GM12878 (cell line): ENCODE measurements around the gene IL17RB. TPM values are rescaled to one million over a fixed set of nuclear protein-coding genes. Genes with fewer than 3 reads are reported as not detected.

Source experiments
- CHD2 ChIP-seq: IDR thresholded peaks from 2 replicates; pipeline ENCODE4 v1.6.1; 2011; ENCODE audit warnings: low read depth, low read length, improper control_type of control experiment, borderline replicate concordance
- E4F1 ChIP-seq: fragments of 450-650 bp; IDR thresholded peaks from 2 replicates; pipeline ENCODE4 v1.6.1; 2018; ENCODE audit warnings: borderline replicate concordance, mild to moderate bottlenecking; ENCODE audit not compliant: partially characterized antibody
- ESRRA ChIP-seq: IDR thresholded peaks from 2 replicates; pipeline ENCODE4 v1.6.1; 2012; ENCODE audit warnings: mild to moderate bottlenecking, low read length, improper control_type of control experiment
- ETV6 ChIP-seq, 2 experiments: fragments of 450-650 bp in 1 of 2; IDR thresholded peaks in 1 of 2; conservative IDR thresholded peaks in 1 of 2; 2 replicates each; pipeline ENCODE4 v1.6.1; 2014; ENCODE audit warnings: antibody characterized with exemption in 1 of 2, borderline replicate concordance in 1 of 2, low read depth in 1 of 2, mild to moderate bottlenecking in 1 of 2, moderate library complexity in 1 of 2
- GABPA ChIP-seq: IDR thresholded peaks from 2 replicates; pipeline ENCODE4 v1.6.1; 2014; ENCODE audit warnings: antibody characterized with exemption, low read depth, mild to moderate bottlenecking, inconsistent platforms
- JUND ChIP-seq: IDR thresholded peaks from 2 replicates; pipeline ENCODE4 v1.6.1; 2012; ENCODE audit warnings: low read depth, mild to moderate bottlenecking, low read length, improper control_type of control experiment, moderate library complexity
- NFXL1 ChIP-seq: fragments of 450-650 bp; IDR thresholded peaks from 2 replicates; pipeline ENCODE4 v1.6.1; 2017; ENCODE audit warnings: antibody characterized with exemption, mild to moderate bottlenecking, borderline replicate concordance
- NRF1 ChIP-seq: conservative IDR thresholded peaks from 2 replicates; pipeline ENCODE4 v1.6.1; 2011; ENCODE audit warnings: mild to moderate bottlenecking, low read depth, low read length, improper control_type of control experiment
- RELB ChIP-seq: fragments of 450-650 bp; IDR thresholded peaks from 2 replicates; pipeline ENCODE4 v1.6.1; 2017; ENCODE audit warnings: low read depth, mild to moderate bottlenecking, moderate library complexity
- RUNX3 ChIP-seq: IDR thresholded peaks from 2 replicates; pipeline ENCODE4 v1.6.1; 2012; ENCODE audit warnings: low read length, inconsistent platforms
- SIN3A ChIP-seq: IDR thresholded peaks from 2 replicates; pipeline ENCODE4 v1.6.1; 2012; ENCODE audit warnings: low read depth, low read length, improper control_type of control experiment
- ZBTB11 ChIP-seq: fragments of 450-650 bp; formaldehyde crosslinking; IDR thresholded peaks from 2 replicates; pipeline ENCODE4 v1.5.0; 2022; ENCODE audit warnings: mild to moderate bottlenecking, missing genetic modification characterization
- ZNF384 ChIP-seq: IDR thresholded peaks from 2 replicates; pipeline ENCODE4 v1.6.1; 2012; ENCODE audit warnings: low read depth, mild to moderate bottlenecking, low read length, improper control_type of control experiment, borderline replicate concordance
- polyA plus RNA-seq, 11 experiments: library from polyadenylated mRNA; depleted of rRNA in 4 of 11; unstranded in 6 of 11; stranded (reverse) in 5 of 11; fragments of >200 nt; fragmentation: Nextera tagmentation in 4 of 11; fragmentation: Illumina TruSeq in 1 of 11; extraction: Ambion mirVana in 4 of 11; extraction: Trizol in 1 of 11; gene quantifications; 1 replicate in 1 of 11; 2 replicates in 10 of 11; pipeline versions ENCODE4 v1.2.1 to v1.2.3, GENCODE V29; 2011 to 2016; ENCODE audit warnings: inconsistent platforms in 2 of 11, missing spikeins in 2 of 11, low read depth in 1 of 11
- total RNA-seq, 4 experiments: library from RNA; depleted of rRNA in 3 of 4; stranded (reverse); fragments of >200 nt in 3 of 4; fragmentation: Illumina TruSeq in 1 of 4; extraction: Trizol in 1 of 4; gene quantifications; 2 replicates each; pipeline versions ENCODE4 v1.2.1 to v1.2.3, GENCODE V29; 2013 to 2021
- TF ChIP-seq, protein P1 (sequence below): fragments of 450-650 bp; conservative IDR thresholded peaks from 2 replicates; pipeline ENCODE4 v1.6.1; 2017; ENCODE audit warnings: mild to moderate bottlenecking, moderate library complexity
- TF ChIP-seq, protein P2 (sequence below): fragments of 450-650 bp; IDR thresholded peaks from 2 replicates; pipeline ENCODE4 v1.6.1; 2018; ENCODE audit warnings: mild to moderate bottlenecking, low read depth, moderate library complexity; ENCODE audit not compliant: partially characterized antibody

Gene IL17RB
- total and polyA plus RNA-seq, 10 of the 15 experiments (the other 5 are each of a cell fraction or from before 2014, with no cell fraction given) = 1.9 to 17.2 (median 2.9) TPM

GRCh38 chr3:53891497-53892285 is 45.3 kb downstream of the IL17RB start, which contains the start of gene SELENOK (continued):
- peak; percentile 63; the same call in 1 of the 2 replicates for TF ChIP-seq ZBTB11
- no peak for TF ChIP-seq NRF1
- peak; percentile 85; the same call in 1 of the 2 replicates for TF ChIP-seq SIN3A
- TF ChIP-seq RUNX3 = peak; percentile 76; the same call in 1 of the 2 replicates
- TF ChIP-seq, protein P1, sequence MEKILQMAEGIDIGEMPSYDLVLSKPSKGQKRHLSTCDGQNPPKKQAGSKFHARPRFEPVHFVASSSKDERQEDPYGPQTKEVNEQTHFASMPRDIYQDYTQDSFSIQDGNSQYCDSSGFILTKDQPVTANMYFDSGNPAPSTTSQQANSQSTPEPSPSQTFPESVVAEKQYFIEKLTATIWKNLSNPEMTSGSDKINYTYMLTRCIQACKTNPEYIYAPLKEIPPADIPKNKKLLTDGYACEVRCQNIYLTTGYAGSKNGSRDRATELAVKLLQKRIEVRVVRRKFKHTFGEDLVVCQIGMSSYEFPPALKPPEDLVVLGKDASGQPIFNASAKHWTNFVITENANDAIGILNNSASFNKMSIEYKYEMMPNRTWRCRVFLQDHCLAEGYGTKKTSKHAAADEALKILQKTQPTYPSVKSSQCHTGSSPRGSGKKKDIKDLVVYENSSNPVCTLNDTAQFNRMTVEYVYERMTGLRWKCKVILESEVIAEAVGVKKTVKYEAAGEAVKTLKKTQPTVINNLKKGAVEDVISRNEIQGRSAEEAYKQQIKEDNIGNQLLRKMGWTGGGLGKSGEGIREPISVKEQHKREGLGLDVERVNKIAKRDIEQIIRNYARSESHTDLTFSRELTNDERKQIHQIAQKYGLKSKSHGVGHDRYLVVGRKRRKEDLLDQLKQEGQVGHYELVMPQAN = peak; percentile 82
- peak in 1 of 2 experiments; percentile 43; a peak in 1 of 4 replicates for TF ChIP-seq ETV6 (conservative IDR thresholded peaks at IDR 0.05 in 1 of 2, IDR thresholded peaks at IDR 0.05 in 1 of 2; ENCODE audit: borderline replicate concordance in 1 of 2, low read depth in 1 of 2)
- peak; percentile 96 for TF ChIP-seq GABPA
- TF ChIP-seq ESRRA = 0 out of 2 replicates have a peak, but pooled peaks have one; percentile 72
- TF ChIP-seq E4F1 = peak; percentile 20
- no peak for TF ChIP-seq ZNF384
- TF ChIP-seq RELB = peak; percentile 70; the same call in 1 of the 2 replicates
- TF ChIP-seq, protein P2, sequence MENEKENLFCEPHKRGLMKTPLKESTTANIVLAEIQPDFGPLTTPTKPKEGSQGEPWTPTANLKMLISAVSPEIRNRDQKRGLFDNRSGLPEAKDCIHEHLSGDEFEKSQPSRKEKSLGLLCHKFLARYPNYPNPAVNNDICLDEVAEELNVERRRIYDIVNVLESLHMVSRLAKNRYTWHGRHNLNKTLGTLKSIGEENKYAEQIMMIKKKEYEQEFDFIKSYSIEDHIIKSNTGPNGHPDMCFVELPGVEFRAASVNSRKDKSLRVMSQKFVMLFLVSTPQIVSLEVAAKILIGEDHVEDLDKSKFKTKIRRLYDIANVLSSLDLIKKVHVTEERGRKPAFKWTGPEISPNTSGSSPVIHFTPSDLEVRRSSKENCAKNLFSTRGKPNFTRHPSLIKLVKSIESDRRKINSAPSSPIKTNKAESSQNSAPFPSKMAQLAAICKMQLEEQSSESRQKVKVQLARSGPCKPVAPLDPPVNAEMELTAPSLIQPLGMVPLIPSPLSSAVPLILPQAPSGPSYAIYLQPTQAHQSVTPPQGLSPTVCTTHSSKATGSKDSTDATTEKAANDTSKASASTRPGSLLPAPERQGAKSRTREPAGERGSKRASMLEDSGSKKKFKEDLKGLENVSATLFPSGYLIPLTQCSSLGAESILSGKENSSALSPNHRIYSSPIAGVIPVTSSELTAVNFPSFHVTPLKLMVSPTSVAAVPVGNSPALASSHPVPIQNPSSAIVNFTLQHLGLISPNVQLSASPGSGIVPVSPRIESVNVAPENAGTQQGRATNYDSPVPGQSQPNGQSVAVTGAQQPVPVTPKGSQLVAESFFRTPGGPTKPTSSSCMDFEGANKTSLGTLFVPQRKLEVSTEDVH = peak; percentile 95
- no peak for TF ChIP-seq NFXL1
- peak; percentile 86; the same call in 1 of the 2 replicates for TF ChIP-seq CHD2
- no peak for TF ChIP-seq JUND
